SK-N-MC (cell line): ENCODE data around the gene DPM1.

Experiments used
- DNase-seq: peaks from one replicate; pipeline ENCODE4 v3.0.0-alpha.2; 2011; ENCODE audit warnings: low read depth, low spot score
- H3K27ac ChIP-seq: fragments of 200-600 bp; sonication (generic); 2 replicates; pipeline ENCODE4 v1.5.1; 2016; ENCODE audit warnings: mixed run types
- H3K36me3 ChIP-seq: fragments of 200-600 bp; sonication (generic); 2 replicates; pipeline ENCODE4 v1.6.1; 2017; ENCODE audit warnings: antibody characterized with exemption, low read length, mixed read lengths; ENCODE audit not compliant: insufficient read depth
- H3K4me3 ChIP-seq: fragments of 200-600 bp; sonication (generic); 2 replicates; pipeline ENCODE4 v1.5.1; 2016
- H3K9ac ChIP-seq: fragments of 200-600 bp; sonication (generic); 2 replicates; pipeline ENCODE4 v1.8.0; 2017; ENCODE audit warnings: mixed run types, mixed read lengths; ENCODE audit not compliant: insufficient read length
- H3K9me3 ChIP-seq: fragments of 200-600 bp; sonication (generic); 2 replicates; pipeline ENCODE4 v1.6.1; 2017; ENCODE audit warnings: low read depth, mild to moderate bottlenecking, antibody characterized with exemption, low read length, moderate library complexity, mixed read lengths
- EZH2 ChIP-seq: fragments of 200-600 bp; sonication (generic); IDR thresholded peaks from one replicate; pipeline ENCODE4 v1.6.1; 2017; ENCODE audit warnings: antibody characterized with exemption
- FOXP2 ChIP-seq: optimal IDR thresholded peaks from 2 replicates; pipeline ENCODE3; 2011; ENCODE audit warnings: mild to moderate bottlenecking, moderate library complexity; ENCODE audit not compliant: insufficient read depth; ENCODE audit errors: extremely low read length, control extremely low read depth
- POLR2AphosphoS5 ChIP-seq: IDR thresholded peaks from 2 replicates; pipeline ENCODE4 v1.6.1; 2012; ENCODE audit warnings: mild to moderate bottlenecking, low read depth, low read length, borderline replicate concordance

The DPM1 gene

DNA sequence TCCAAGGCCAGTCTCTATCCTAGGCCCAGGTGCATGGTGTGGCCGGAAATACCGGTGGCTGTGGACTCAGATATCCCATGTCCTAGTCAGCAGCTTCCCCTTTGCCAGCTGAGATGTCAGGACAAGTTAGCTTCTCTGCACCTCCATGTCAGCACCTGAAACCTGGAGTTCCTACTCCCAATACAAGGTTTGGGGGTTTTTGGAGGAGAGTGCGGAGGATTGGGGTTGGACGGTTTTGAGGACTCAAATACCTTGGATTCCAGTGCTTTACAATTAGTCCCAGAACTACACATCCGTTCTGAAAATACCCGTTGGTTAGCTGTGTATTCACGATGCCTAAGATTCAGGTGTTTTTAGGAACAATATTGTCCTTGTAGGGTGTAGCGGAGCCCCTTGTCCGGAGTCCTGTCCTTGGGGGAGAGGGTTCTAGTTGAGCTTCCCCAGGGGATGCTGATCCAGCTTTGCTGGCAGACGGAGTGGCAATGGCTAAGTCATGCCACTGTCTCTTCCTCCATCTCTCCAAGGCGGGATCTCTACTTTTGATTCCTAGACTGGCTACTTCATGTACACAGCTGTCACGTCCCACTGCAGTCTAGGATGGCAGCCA, 72.0 kb downstream of the DPM1 start:
- TF ChIP-seq FOXP2 (no peak), EZH2 (no peak), POLR2AphosphoS5 (no peak; the same call in 1 of the 2 replicates)
- Histone ChIP-seq H3K9ac (no peak overlapping the region), H3K27ac (0 out of 2 replicates have a peak overlapping the region, but pooled peaks have one; percentile 13)

GRCh38 chr20:50885781-50886180, 72.6 kb downstream of the DPM1 start:
- Histone ChIP-seq H3K4me3 (no peak overlapping the region), H3K36me3 (peaks cover 30% of the 10 kb centered on the region), H3K27ac (no peak overlapping the region), H3K9ac (no peak overlapping the region), H3K9me3 (no peaks in the 10 kb centered on the region)
- no peak for TF ChIP-seq POLR2AphosphoS5
- no peak for TF ChIP-seq EZH2
- TF ChIP-seq FOXP2, result no peak
- DNase-seq, result no peak

More for the DNA sequence above, 72.0 kb downstream of the DPM1 start:
- Histone ChIP-seq H3K4me3 (no peak overlapping the region), H3K9me3 (no peaks in the 10 kb centered on the region), H3K36me3 (peaks cover 35% of the 10 kb centered on the region)
- DNase-seq, result no peak

DNA sequence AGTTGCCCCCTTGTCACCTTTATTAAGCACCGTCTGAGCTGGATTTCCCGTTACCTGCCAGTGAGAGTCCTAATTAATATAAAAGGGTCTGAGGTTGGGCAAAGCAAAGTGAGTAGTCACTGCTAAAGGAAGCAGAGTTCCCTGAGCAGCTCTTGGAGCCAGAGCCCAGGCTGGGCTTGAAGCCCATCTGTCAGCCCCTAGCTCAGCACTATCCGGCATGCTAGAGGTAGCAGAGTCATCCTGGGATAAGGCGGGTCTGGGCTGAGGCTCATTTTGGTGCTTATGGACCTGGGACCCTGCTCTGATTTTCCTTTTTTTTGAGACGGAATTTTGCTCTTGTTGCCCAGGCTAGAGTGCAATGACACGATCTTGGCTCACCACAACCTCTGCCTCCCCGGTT, 73.3 kb downstream of the DPM1 start:
- Histone ChIP-seq H3K4me3 (no peak overlapping the region), H3K27ac (no peak overlapping the region), H3K9me3 (no peaks in the 10 kb centered on the region), H3K9ac (no peak overlapping the region), H3K36me3 (peaks cover 23% of the 10 kb centered on the region)
- DNase-seq, result no peak
- TF ChIP-seq EZH2, result no peak
- no peak for TF ChIP-seq FOXP2
- no peak for TF ChIP-seq POLR2AphosphoS5
